ENCODE data around the gene POLH.
"Not testable (repeated sequence)": the region's sequence is repeated elsewhere in the genome, so short reads cannot be mapped to it uniquely, and the experiment has no call there.

The POLH gene

GRCh38 chr6:43630980-43631619 is 55.1 kb downstream of the POLH start:
- no peak for DNase-seq (ENCODE audit: low read depth)

- not testable (repeated sequence) for DNase-seq (ENCODE audit: low read depth)
Observed at GRCh38 chr6:43633002-43633401, 57.0 kb downstream of the POLH start.

- no peak for DNase-seq (ENCODE audit: low read depth)
Observed at GRCh38 chr6:43634702-43635303, 58.8 kb downstream of the POLH start.

- no peak for DNase-seq (ENCODE audit: low read depth)
Observed at GRCh38 chr6:43635387-43636307, 59.7 kb downstream of the POLH start, which contains the start of gene MAD2L1BP. Gene MAD2L1BP, plus strand, starts transcription at chr6:43635840. Its CDS starts 36 bp downstream, at chr6:43635876.

GRCh38 chr6:43636308-43636659 is 60.3 kb downstream of the POLH start:
- DNase-seq (ENCODE audit: low read depth), result no peak

- no peak for DNase-seq (ENCODE audit: low read depth)
Observed at GRCh38 chr6:43639984-43640800, 64.2 kb downstream of the POLH start.

- DNase-seq (ENCODE audit: low read depth), result peak; percentile 64
Observed at GRCh38 chr6:43644940-43645612, 69.1 kb downstream of the POLH start, which contains the start of gene RSPH9. Gene RSPH9, plus strand, starts transcription at chr6:43645036. Its CDS starts 63 bp downstream, at chr6:43645099.

- no peak for DNase-seq (ENCODE audit: low read depth)
Observed at GRCh38 chr6:43645613-43645964, 69.6 kb downstream of the POLH start.

GRCh38 chr6:43647613-43648012 is 71.6 kb downstream of the POLH start:
- DNase-seq (ENCODE audit: low read depth), result no peak

GRCh38 chr6:43648248-43648647 is 72.3 kb downstream of the POLH start:
- DNase-seq (ENCODE audit: low read depth), result no peak

- not testable (repeated sequence) for DNase-seq (ENCODE audit: low read depth)
Observed at GRCh38 chr6:43652822-43653221, 76.8 kb downstream of the POLH start.

- no peak for DNase-seq (ENCODE audit: low read depth)
Observed at GRCh38 chr6:43657221-43657802, 81.3 kb downstream of the POLH start.

- no peak for DNase-seq (ENCODE audit: low read depth)
Observed at GRCh38 chr6:43658161-43658560, 82.2 kb downstream of the POLH start.

GRCh38 chr6:43662948-43663347 is 87.0 kb downstream of the POLH start:
- not testable (repeated sequence) for DNase-seq (ENCODE audit: low read depth)

Data from fibroblast of the conjunctiva (primary cell).